T47D (cell line): Measurements from ENCODE around the gene TNK2.

Source experiments
- DNase-seq, 2 experiments: peaks; one replicate each; pipeline versions ENCODE4 v3.0.0 to v3.0.0-alpha.2; 2011 to 2012; ENCODE audit warnings: low read depth in 1 of 2, low spot score in 1 of 2
- JUND ChIP-seq: IDR thresholded peaks from 2 replicates; pipeline ENCODE4 v1.6.1; 2012; ENCODE audit warnings: low read depth
- in situ Hi-C: cut with HindIII; loops from 2 replicates; pipeline ENCODE4 v1.10.0; 2016; ENCODE audit warnings: low sequenced_read_pairs, low pct_unique_long_range_greater_than_20kb

TNK2 gene

DNA sequence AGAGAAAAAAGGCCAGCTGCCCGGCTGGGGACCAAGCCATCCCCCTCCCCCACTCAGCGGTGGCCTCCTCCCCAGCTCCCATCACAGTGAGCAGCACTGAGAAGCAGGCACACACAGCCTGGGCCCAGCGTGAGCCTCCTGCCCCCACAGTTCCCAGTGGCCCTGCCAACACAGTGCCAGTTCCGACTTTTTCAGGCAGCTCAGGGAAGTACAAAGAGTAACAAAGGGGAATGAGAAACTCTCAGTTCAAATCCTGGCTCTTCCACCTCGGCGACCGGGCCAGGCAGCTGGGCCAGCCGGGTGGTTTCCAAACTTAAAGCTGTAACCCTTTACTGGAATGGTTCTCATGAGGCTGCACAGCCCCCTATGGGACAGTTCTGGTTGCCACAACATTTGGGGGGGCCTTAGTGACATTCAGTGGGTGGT lies 18.5 kb downstream of the TNK2 start:
- in situ Hi-C loops, result no loop called here
- no peak for DNase-seq
- no peak for TF ChIP-seq JUND

GRCh38 chr3:195888981-195889869 lies 19.1 kb downstream of the TNK2 start:
- in situ Hi-C loops, result no loop called here
- no peak for TF ChIP-seq JUND
- DNase-seq, result no peak

GRCh38 chr3:195888311-195888761 lies 20.0 kb downstream of the TNK2 start:
- no peak for DNase-seq
- TF ChIP-seq JUND, result no peak
- in situ Hi-C loops, result no loop called here

- no peak for TF ChIP-seq JUND
- in situ Hi-C loops, result no loop called here
- no peak for DNase-seq
Observed at GRCh38 chr3:195887670-195888069, 20.7 kb downstream of the TNK2 start.

DNA sequence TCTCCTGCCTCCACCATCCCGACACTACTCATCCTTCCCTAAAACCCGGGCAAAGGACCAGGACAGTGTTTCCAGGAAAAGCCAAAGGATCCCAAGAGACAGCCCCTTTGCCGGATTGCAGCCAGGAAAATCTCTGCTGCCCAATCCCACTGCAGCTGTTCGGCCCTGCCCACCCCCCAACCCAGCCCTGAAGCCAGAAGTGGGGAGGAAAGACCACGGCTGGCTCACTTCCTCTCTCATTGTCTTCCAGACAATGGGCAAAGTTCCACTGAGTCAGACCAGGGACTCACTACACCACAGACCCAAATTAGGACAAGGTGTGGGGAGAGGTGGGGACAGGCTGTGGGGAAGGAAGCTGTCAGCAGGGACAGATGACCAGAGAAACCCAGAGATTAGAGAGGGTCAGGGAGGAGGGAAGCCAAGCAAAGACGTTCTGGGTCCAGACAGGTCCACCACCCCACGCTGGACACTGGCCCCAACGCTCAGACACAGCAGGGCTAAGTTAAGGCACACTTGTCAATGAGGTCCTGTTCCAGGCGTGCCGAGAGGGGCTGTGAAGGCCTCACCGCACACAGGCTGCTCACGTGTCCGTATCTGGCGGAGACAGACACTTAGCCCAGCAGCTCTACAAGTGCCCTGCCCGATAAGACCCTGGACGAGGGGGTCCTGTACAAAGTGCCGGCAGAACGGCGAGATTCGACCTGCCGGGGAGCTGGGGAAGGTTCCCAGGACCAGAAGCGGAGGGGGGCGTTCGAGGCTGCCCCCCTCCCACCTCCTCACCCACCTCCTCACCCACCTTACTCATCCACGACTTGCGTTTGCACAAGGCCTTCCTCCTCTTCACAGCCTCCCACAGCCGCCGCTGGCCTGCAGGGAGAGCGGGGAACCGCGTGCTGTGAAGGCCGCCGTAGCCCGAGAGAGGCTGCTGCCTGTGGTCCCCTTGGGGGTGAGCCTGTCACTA lies 21.9 kb downstream of the TNK2 start:
- DNase-seq, result no peak
- in situ Hi-C loops, result no loop called here
- no peak for TF ChIP-seq JUND

DNA sequence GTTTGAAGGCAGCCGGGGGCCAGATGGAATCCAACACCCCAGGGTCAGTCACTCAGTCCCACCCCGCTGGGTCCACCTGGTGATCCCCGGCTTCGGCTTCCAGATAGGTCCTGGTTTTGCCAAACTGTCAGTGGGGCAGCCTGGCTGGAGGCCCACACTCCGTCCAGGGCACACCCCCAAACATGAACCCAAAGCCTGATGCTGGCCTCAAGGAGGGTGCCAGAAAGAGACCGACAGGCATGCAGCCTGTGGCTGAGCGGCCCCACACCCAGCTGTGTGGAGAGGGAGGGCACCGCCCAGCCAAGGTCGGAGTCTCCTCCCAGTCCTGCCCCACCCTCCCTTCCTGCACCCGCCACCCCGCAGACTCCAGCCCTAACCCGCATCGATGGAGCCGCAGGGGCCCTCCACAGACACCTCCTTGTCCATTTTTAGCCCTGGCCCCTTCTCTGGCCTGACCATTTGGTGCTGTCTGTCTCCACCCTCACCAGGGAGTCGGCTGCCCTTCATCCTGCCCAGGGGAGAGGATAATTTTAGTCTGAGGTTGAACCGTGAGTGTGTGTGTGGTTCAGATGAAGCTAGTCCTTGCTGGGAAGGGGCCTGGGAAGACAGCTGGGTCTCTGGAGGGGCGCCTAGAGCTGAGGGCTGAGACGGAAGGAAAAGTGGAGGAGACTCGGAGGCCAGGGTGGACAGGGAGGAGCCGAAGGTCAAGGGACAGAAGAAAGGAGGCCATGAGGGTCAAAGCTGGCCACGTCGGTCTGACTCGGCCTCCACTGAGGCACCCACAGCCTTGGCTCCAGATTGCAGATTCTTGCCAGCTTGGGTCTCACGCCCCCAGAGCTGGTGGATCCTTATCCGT lies 23.1 kb downstream of the TNK2 start:
- no peak for DNase-seq
- in situ Hi-C loops, result no loop called here
- TF ChIP-seq JUND, result no peak

DNA sequence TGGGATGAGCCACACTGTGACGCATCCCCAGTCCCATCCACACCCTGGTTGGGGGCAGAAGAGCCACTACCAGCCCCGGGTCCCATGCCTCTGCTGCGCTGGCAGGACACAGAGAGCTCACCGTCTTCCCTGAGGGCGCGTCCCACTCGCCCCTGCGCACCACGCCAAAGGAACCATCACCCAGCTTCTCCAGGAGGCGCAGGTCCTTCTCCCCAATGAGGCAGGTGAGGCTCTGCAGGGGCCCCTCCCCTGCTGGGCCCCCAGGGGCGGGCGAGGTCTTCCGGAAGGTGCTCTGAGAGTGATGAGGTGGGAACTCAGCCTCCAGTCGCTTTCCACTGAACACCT lies 23.7 kb downstream of the TNK2 start:
- DNase-seq, result no peak
- TF ChIP-seq JUND, result no peak
- in situ Hi-C loops, result no loop called here

DNA sequence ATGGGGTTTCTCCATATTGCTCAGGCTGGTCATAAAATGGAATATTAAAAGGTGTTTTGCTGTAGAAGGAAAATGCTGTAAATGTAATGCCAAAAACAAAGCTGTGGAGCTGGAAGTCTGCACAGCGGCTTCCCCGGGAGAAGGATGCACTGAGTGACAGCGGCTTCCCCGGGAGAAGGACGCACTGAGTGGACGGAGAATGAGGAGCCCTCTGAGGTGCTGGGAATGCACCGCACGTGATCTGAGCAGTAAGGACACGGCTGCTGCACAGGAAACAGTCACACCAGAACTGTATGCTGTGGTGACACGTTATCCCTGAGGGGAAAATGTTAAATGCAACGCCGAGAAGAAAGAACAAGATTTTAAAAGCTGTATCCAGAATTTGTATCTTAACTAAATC lies 24.6 kb downstream of the TNK2 start:
- in situ Hi-C loops, result no loop called here
- no peak for TF ChIP-seq JUND
- no peak for DNase-seq

GRCh38 chr3:195883160-195883559 lies 25.2 kb downstream of the TNK2 start:
- DNase-seq, result no peak
- in situ Hi-C loops, result no loop called here
- no peak for TF ChIP-seq JUND

DNA sequence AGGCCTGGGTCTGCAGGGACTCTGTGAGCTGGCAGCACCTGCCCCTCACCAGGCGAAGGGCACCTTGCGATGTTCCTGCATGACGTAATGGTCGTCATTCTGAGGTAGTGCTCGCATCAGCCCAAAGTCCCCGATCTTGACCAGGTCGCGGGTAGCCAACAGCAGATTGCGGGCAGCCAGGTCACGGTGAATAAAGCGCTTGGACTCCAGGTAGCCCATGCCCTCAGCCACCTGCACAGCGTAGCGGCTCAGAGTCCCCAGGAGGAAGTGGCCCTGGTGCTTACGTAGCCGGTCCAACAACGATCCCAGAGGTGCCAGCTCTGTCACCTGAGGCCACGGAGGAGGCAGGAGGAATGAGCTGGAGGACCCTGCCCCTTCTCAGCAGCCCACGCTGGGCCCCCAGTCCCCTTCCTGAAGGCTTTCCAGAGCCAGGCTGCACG lies 26.3 kb downstream of the TNK2 start:
- no peak for DNase-seq
- no peak for TF ChIP-seq JUND
- in situ Hi-C loops, result no loop called here

DNA sequence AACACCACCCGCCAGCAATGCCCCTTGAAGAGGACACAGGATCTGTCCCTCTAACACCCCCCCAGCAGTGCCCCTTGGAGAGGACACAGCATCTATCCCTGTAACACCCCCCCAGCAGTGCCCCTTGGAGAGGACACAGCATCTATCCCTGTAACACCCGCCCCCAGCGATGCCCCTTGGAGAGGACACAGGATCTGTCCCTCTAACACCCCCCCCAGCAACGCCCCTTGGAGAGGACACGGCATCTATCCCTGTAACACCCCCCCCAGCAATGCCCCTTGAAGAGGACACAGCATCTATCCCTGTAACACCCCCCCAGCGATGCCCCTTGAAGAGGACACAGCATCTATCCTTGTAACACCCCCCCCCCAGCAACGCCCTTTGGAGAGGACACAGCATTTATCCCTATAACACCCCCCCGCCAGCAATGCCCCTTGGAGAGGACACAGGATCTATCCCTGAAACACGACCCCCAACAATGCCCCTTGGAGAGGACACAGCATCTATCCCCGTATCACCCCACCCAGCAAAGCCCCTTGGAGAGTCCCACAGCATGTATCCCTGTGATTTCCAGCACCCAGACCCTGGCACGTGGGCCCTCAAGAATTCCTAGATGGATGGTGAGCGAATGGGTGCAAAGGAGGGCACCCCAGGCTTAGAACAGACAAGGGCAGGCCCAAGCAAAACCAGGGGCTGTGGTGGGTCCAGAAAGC lies 26.9 kb downstream of the TNK2 start:
- no peak for TF ChIP-seq JUND
- in situ Hi-C loops, result no loop called here
- DNase-seq, result no peak

GRCh38 chr3:195880037-195880431 lies 28.3 kb downstream of the TNK2 start:
- TF ChIP-seq JUND, result no peak
- DNase-seq, result no peak
- in situ Hi-C loops, result no loop called here
